COLO829 (cell line): Measurements from ENCODE around the gene GPX2.

ENCODE experiments used
- DNase-seq: peaks from one replicate; pipeline ENCODE4 v3.0.0; 2012; ENCODE audit warnings: low spot score

Gene GPX2

GRCh38 chr14:64960762-64961276, 18.3 kb upstream of the GPX2 start:
- no peak for DNase-seq

GRCh38 chr14:64958743-64959142, 16.2 kb upstream of the GPX2 start:
- DNase-seq = no peak

DNA sequence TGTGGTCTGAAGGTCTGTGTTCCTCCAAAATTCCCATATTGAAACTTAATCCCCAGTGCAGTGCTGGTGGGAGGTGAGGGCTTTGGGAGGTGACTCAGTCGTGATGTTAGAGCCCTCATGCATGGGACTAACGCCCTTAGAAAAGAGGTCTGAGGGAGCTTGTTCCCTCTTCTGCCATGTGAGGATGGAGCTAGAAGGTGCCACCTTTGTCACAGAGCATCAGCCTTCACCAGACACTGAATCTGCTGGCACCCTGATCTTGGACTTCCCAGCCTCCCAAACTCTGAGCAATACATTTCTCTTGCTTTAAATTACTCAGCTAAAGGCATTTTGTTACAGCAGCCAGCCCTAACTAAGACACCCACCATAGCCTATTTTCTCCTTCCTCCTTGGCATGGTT, 15.7 kb upstream of the GPX2 start:
- DNase-seq = no peak

DNA sequence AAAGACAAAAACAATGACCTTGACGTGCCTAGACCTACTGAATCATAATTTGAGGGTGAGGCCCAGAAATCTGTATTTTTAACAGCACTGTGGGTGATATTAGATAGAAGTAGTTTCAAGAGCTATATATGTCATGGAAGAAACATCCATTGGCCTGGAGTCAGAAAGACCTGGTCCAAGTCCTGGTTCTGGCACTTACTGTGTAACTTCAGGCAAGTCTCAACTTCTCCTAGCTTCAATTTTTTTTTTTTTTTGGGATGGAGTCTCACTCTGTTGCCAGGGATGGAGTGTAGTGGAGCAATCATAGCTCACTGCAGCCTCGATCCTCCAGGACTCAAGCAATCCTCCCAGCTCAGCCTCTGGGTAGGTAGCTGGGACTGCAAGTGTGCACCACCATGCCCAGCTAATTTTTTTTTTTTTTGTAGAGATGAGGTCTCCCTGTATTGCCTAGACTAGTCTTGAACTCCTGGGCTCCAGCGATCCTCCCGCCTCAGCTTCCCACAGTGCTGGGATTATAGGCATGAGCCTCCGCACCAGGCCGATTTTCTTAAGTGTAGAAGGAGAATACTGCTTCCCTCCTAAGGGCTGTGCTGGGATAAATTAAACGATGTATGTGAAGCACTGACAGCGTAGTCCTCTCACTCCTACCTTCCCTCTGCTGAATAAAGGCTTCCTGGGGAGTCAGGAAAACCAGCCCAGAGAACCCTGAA, 14.3 kb upstream of the GPX2 start:
- no peak for DNase-seq

GRCh38 chr14:64955297-64955696, 12.8 kb upstream of the GPX2 start:
- DNase-seq = no peak

DNA sequence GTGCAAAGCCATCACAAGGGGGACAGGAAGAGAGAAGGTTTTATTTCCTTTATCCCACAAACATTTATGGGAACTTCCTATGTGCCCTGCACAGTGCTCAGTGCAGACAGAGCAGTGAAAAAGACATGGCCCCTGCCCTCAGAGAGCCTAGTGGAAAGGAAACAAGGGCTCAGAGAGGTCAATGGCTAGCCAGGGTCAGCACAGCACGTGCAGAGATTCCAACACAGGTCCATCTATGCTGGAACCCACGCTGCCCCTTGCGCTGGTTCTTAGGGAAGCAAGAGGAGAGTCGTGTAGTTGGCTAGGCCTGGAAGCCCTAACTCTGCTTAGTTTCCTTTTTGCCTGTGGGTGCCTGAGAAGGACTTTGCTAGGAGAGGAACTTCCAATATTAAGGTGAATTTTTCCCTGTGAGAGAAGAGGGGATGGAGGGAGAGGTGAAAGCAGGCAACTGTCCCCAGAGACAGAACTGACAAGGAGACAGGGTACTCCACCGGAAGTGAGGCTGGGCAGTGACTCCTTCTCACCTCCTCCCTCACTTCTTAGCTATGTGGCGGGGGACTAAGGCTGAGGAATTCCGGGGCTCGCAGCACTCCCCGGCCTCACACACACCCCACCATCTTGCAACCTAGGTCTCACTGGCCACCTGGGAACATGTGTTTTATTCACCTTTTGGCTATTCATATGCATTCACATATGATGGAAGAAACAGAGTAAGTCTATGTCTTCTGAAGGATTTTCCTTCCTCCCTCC, 12.1 kb upstream of the GPX2 start:
- DNase-seq = no peak

GRCh38 chr14:64953661-64954060, 11.1 kb upstream of the GPX2 start:
- DNase-seq = no peak

DNA sequence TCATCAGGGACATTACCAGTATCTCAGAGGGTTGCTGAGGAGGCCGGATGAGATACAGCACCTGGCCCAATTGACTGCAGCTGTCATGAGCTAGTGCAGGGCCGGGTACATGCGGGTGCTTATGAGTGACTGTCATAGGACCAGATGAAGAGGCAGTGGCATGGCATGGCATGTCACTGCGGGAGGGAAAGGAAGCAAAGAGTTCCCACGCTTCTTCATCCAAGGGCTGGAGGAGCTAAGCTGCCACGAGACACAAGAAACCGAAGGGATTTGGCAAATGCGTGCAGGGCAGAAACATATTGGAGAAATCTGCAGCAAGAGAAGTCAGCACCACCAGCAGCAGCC, 10.7 kb upstream of the GPX2 start:
- DNase-seq = no peak

DNA sequence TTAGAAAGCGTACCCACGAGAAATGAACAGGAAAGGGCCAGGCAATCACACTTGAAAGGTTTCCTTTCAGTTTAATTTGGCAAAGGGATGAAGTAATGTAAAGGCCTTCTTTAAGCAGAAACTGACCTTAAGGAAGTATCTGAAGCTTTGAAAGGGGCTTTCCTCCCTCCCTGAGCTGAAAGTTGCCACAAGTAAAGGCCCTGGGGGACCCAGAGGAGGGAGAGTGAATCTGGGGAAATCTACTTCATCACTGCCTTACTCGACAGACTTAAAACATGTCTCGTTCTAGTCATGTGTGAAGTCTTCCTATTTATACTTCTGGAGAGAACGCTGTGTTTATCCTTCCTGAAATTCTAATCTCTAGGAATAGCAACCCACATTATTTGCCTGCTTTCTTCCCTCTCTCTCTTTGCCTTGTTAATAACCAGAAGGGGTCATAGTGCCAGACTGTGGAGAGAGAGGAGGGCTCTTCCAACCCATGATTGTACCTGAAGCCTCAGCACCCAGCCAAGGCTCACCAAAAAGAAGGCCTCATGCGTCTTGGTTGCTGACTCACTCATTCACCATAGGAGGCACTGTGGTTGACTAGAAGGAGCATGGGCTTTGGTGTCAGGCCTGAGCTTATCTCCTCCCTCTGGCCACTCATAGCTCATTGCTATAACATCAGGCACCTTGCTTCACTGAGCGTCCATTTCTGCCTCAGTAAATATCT, 10.2 kb upstream of the GPX2 start:
- no peak for DNase-seq

- DNase-seq = no peak
These were observed 9.2 kb upstream of the GPX2 start for GRCh38 chr14:64951724-64952123.

- no peak for DNase-seq
These were observed 8.7 kb upstream of the GPX2 start for GRCh38 chr14:64951291-64951690.

- DNase-seq = no peak
These were observed 8.3 kb upstream of the GPX2 start for GRCh38 chr14:64950889-64951288.

- no peak for DNase-seq
These were observed 6.2 kb upstream of the GPX2 start for GRCh38 chr14:64948612-64949210.

DNA sequence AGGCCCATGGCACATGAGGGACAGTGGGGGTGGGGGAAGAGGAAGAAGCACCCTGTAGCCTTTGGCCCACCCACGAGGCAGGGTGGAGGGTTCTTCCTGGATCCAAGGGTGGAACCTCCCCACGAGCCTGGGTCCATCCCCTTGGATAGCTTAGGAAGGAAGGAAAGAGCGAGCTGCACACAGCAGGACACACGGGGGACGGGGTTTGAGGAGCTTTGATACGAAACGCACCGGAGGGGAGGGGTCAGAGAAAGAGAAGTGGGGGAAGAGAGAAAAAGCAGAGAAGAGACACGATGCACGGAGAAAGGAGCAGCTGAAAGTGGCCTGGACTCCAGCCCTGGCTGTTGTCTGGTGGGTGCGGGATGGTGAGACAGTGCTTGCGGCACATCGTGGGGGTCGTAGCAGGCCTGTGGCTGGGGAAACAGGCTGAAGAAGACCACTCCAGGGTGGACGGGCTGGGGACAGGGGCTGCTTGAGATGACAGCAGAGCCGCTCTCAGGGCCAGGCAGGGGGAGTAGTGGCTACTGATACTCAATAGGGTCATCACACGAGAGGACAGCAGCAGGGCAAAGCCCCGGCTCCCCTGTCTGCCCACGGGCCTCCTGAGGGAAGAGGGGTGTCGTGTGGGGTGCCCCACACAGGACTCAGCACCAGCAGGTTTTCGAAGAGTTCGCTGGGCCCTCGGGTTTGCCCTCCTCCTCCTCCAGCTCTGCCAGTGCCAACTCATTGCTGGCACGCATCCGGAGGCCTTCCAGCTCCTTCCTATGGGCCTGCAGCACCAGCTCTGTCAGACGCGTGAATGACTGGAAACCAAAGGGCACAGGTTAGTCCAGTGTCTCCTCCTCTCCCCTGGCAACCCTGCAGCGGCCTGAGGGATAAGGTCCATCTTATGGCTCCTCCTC, 5.4 kb upstream of the GPX2 start:
- DNase-seq = no peak

DNA sequence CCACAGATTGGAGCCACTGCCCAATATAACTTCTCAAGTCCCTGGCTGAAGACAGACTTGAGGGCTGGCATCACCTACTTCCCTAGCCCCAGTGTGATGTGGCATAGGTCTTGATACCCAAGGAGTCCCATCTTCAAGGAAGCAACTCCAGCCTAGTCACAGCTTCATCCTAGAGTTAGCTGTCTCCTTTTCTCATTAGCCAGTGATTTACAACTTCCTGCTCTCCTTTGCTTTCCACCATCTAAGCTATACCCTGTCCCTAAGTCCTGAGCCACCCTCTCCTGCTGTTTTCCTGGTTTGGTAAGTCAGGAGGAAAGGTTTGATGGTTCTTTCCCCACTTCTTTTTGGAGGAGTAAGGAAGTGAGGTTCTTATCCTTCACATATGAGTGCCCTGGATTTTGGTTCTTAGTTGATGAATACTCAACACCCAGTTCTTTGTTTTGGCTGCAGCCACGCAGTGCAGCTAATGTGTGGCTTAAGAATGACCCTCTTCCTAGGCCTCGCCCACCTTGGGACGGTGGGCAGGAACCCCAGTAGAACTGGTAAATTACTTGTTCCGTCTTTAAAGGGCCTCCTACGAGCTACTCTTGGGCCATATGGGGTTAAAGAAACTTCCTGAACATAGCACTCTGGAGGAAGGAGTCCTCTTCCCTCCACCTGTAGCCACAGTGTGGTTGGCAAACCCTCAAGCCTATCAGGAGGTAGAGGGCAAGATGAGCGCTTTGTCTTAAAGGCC, 3.9 kb upstream of the GPX2 start:
- DNase-seq = no peak

DNA sequence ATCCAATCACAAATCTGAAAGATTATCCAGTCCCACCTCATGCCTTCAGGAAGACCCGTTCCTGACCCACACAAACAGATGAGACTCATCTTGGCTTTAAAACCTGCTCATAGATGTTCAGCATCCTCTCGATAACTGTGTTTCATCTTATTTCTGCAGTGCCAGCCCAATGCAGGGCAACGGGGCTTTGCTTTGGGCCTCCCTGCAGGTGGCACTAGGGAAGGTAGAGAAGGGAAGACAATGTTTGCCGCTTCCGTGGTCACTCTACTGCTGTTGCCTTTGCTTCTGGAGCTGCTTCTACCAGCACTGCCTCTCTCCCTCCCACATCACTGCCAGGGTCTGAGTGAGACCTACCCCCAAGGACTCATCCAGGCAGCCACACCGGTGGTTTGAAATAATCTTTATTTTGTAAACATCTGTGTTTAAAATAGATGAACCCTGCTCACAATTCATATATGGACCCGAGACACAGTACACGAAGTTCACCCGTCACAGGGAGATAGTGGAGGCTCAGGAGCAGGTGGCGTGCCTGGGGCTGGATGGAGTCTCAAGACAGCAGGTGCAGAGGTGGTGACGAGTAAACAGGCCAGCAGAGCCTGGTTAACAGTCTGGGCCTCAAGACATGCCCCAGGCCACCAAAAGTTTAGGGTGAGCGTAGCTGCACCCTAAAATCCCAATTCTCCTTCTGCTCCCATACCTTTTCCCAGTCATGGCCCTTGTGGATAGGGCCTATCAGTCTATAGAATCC, 3.1 kb upstream of the GPX2 start:
- DNase-seq = no peak

DNA sequence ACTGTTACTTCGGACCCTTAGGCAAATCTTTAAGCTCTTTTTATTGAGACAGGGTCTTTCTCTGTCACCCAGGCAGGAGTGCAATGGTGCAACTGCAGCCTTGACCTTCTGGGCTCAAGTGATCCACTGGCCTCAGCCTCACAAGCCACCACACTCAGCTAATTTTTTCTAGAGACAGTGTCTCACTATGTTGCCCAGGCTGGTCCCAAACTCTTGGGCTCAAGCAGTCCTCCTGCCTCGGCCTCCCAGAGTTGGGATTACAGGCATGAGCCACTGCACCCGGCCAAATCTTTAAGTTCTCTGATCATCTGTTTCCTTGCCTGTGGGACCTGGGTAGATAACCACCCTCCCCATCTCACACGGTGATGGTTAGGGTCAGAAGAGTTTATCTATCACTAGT, 2.3 kb upstream of the GPX2 start:
- no peak for DNase-seq

DNA sequence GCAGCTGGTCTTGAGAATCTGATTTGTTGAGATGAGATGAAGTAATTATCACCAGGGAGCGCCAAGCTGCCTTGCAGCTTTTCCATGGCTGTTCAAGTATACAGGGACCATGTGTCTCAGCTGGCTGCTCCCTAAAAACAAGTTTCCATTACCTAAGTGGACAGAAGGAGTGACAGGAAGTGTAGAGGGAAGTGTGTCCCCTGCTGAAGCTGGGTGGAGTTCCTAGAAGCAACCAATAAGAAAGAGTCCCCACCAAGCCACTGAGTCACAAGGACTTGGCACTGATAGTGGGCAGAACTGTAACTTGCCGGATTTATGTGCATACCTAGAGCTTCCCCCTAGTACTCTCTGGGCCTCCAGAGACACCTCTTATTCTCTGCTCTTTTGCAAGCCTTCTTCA, 1.5 kb upstream of the GPX2 start:
- DNase-seq = no peak

DNA sequence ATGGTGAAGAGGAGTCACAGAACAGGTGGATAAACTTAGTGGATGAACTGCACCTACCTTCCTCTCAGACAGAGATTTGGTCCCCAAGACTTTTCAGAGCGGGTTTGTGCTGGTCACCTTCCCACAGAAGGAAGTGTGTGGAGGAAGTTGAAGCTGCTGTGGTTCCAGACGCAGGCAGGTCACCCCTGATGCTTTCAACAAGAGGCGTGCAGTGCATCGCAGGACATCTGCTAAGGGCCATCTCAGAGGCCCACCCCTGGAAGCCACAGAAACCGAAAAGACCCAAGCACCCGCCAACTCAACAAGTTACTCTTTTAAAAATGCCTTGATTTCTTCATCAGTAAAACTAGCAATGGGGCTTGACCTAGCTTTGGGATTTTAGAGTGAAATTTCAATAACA, 1.0 kb upstream of the GPX2 start:
- no peak for DNase-seq

GRCh38 chr14:64940336-64940910, 2.1 kb downstream of the GPX2 start:
- no peak for DNase-seq
